ENCODE data around the gene DUXB.
A peak's percentile ranks its signal among the peaks of the same experiment; 100 is the strongest.

The DUXB gene

DNA sequence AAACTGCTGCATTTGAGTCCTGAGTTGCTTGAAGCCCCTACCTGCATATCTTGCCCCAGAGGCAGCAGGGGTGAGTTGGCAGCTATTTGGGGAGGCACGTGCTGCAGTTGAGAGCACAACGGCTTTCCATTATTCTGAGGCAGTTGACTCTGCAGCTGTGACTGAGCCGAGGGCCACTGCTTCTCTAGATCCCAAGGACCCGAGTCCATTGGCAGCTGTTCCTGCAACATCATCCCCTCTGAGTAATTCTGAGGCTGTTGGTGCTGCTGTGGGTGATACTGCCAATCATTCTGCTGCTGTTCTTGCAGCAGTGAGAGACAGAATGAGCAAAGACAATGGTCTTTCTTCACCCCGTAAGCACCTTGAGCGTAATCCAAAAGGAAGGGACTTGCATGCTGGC is 40.9 kb downstream of the DUXB start:
- no peak for DNase-seq

GRCh38 chr16:75658175-75658574 is 43.1 kb downstream of the DUXB start:
- DNase-seq = no peak

DNA sequence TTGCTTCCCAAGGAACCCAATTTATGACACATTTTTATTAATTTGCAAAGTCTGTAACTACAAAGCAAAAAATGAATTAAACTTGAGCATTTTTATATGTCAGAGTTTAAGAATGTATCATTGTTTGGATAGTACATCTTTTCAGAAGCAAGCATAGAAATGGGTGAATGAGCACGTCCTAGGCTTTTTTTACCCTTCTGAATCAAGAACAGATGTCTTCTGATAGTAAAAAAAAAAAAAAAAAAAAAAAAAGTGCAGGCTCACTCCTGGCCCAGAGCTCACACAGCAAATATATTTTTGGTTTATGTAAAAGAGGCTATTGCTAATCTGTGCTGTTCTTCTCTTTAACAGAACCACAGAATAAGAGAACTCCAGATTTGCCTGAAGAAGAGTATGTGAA is 47.3 kb downstream of the DUXB start:
- DNase-seq = no peak

- peak; percentile 70 to 86 (median 80) for DNase-seq
Observed at GRCh38 chr16:75648265-75649076, 52.8 kb downstream of the DUXB start.

GRCh38 chr16:75647492-75648264 is 53.6 kb downstream of the DUXB start, which contains the start of the genes KARS1 and TERF2IP:
Gene KARS1 (minus strand): TSS chr16:75647665. CDS start chr16:75647639, 26 bp downstream.
Gene TERF2IP (plus strand): TSS chr16:75647773. CDS start chr16:75647883, 110 bp downstream.
- DNase-seq = peak; percentile 85 to 93 (median 86)

DNA sequence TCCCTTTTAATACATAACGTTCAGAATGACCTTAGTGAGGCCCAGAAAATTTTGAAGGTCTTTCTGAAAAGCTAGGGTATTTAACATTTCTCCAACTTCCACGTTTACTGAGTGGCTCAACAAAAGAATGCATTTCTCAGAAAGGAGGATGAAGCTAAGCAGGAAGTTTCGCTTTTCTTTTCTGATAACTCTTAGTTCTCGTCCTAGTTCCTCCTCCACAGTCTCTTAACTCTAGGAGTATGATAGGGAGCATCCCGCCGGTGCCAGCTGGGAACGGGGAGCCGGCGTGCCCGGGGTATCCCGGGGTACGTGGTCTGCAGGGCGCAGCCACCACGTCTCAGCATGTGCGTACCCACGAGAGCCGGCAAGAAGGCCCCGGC is 54.2 kb downstream of the DUXB start:
- peak in 1 of 3 experiments; percentile 49 for DNase-seq

GRCh38 chr16:75644240-75645012 is 56.8 kb downstream of the DUXB start:
- DNase-seq = peak in 1 of 3 experiments; percentile 5

Measured in NCI-H1417 (cell line).